Stomach smooth muscle (tissue), 2 donors: ENCODE data around the gene XDH.

Source experiments
- H3K27ac ChIP-seq: one replicate; pipeline ENCODE4 v1.7.0; 2013; ENCODE audit warnings: mild to moderate bottlenecking, low read length, inconsistent platforms
- H3K27me3 ChIP-seq, 2 donors: one replicate each; pipeline ENCODE4 v1.7.0; 2013; ENCODE audit warnings: low read length in 2 of 2; ENCODE audit not compliant: insufficient read depth in 2 of 2, control insufficient read depth in 1 of 2
- H3K36me3 ChIP-seq, 2 donors: one replicate each; pipeline ENCODE4 v1.7.0; 2013; ENCODE audit warnings: low read length in 2 of 2; ENCODE audit not compliant: control insufficient read depth in 2 of 2, insufficient read depth in 2 of 2
- H3K4me1 ChIP-seq: one replicate; pipeline ENCODE4 v1.7.0; 2013; ENCODE audit warnings: low read length; ENCODE audit not compliant: control insufficient read depth, insufficient read depth
- H3K4me3 ChIP-seq, 2 donors: one replicate each; pipeline ENCODE4 v1.7.0; 2013; ENCODE audit warnings: low read length in 2 of 2
- H3K9ac ChIP-seq, 2 donors: one replicate each; pipeline ENCODE4 v1.7.0; 2013; ENCODE audit warnings: low read length in 2 of 2, mild to moderate bottlenecking in 1 of 2
- H3K9me3 ChIP-seq, 2 donors: one replicate each; pipeline ENCODE4 v1.7.0; 2013; ENCODE audit warnings: low read length in 2 of 2; ENCODE audit not compliant: control insufficient read depth in 2 of 2
- donor health status: healthy.
- donor health status: Pancreatic carcinoma.

Gene XDH

GRCh38 chr2:31414601-31415241, at the start of gene XDH:
Gene XDH (minus strand): TSS chr2:31414742. CDS start chr2:31414666, 76 bp downstream.
- H3K4me3 ChIP-seq = no peak within 1 kb of the TSS
- H3K4me1 ChIP-seq = no peaks in the 10 kb centered on the region
- H3K27me3 ChIP-seq = peaks cover 0 to 2% of the 10 kb centered on the region in 2 donors
- no peak within 1 kb of the TSS for H3K27ac ChIP-seq
- H3K9ac ChIP-seq = no peak within 1 kb of the TSS
- no peaks in the 10 kb centered on the region for H3K36me3 ChIP-seq
- H3K9me3 ChIP-seq = peaks cover 1 to 5% of the 10 kb centered on the region in 2 donors

GRCh38 chr2:31457651-31458050, 43.1 kb upstream of the XDH start:
- Histone ChIP-seq H3K27ac (no peak overlapping the region), H3K9ac (no peak overlapping the region), H3K36me3 (no peaks in the 10 kb centered on the region), H3K4me1 (no peaks in the 10 kb centered on the region), H3K4me3 (no peak overlapping the region), H3K27me3 (no peaks in the 10 kb centered on the region), H3K9me3 (peaks cover 0 to 4% of the 10 kb centered on the region in 2 donors)

GRCh38 chr2:31446848-31447247, 32.3 kb upstream of the XDH start:
- Histone ChIP-seq H3K4me3 (no peak overlapping the region), H3K4me1 (no peaks in the 10 kb centered on the region), H3K9me3 (peaks cover 4 to 9% of the 10 kb centered on the region in 2 donors), H3K27me3 (peaks cover 0 to 4% of the 10 kb centered on the region in 2 donors), H3K36me3 (no peaks in the 10 kb centered on the region), H3K27ac (no peak overlapping the region), H3K9ac (no peak overlapping the region)

GRCh38 chr2:31442376-31442775, 27.8 kb upstream of the XDH start:
- Histone ChIP-seq H3K27ac (no peak overlapping the region), H3K9me3 (no peaks in the 10 kb centered on the region), H3K4me3 (no peak overlapping the region), H3K9ac (no peak overlapping the region), H3K27me3 (no peaks in the 10 kb centered on the region), H3K36me3 (no peaks in the 10 kb centered on the region), H3K4me1 (no peaks in the 10 kb centered on the region)

- Histone ChIP-seq H3K9me3 (no peaks in the 10 kb centered on the region), H3K27ac (no peak overlapping the region), H3K9ac (no peak overlapping the region), H3K4me3 (no peak overlapping the region), H3K27me3 (no peaks in the 10 kb centered on the region), H3K36me3 (no peaks in the 10 kb centered on the region), H3K4me1 (no peaks in the 10 kb centered on the region)
Measured at GRCh38 chr2:31440764-31441163, 26.2 kb upstream of the XDH start.

GRCh38 chr2:31434911-31435310, 20.4 kb upstream of the XDH start:
- H3K9me3 ChIP-seq = peaks cover 0 to 2% of the 10 kb centered on the region in 2 donors
- no peak overlapping the region for H3K27ac ChIP-seq
- no peak overlapping the region for H3K4me3 ChIP-seq
- H3K36me3 ChIP-seq = no peaks in the 10 kb centered on the region
- no peaks in the 10 kb centered on the region for H3K27me3 ChIP-seq
- no peak overlapping the region for H3K9ac ChIP-seq
- H3K4me1 ChIP-seq = no peaks in the 10 kb centered on the region

- no peaks in the 10 kb centered on the region for H3K4me1 ChIP-seq
Measured at GRCh38 chr2:31433541-31433940, 19.0 kb upstream of the XDH start.

GRCh38 chr2:31430439-31431165, 16.1 kb upstream of the XDH start:
- H3K27me3 ChIP-seq = no peaks in the 10 kb centered on the region
- H3K4me1 ChIP-seq = no peaks in the 10 kb centered on the region
- H3K27ac ChIP-seq = no peak overlapping the region
- no peak overlapping the region for H3K9ac ChIP-seq
- H3K9me3 ChIP-seq = peaks cover 0 to 2% of the 10 kb centered on the region in 2 donors
- no peaks in the 10 kb centered on the region for H3K36me3 ChIP-seq
- H3K4me3 ChIP-seq = no peak overlapping the region

More at GRCh38 chr2:31433541-31433940, 19.0 kb upstream of the XDH start:
- Histone ChIP-seq H3K27ac (no peak overlapping the region), H3K27me3 (no peaks in the 10 kb centered on the region), H3K36me3 (no peaks in the 10 kb centered on the region), H3K9me3 (peaks cover 0 to 2% of the 10 kb centered on the region in 2 donors), H3K9ac (no peak overlapping the region), H3K4me3 (no peak overlapping the region)

GRCh38 chr2:31429759-31430438, 15.4 kb upstream of the XDH start:
- no peak overlapping the region for H3K27ac ChIP-seq
- no peaks in the 10 kb centered on the region for H3K4me1 ChIP-seq
- no peaks in the 10 kb centered on the region for H3K36me3 ChIP-seq
- no peak overlapping the region for H3K4me3 ChIP-seq
- H3K27me3 ChIP-seq = no peaks in the 10 kb centered on the region
- H3K9me3 ChIP-seq = peaks cover 0 to 2% of the 10 kb centered on the region in 2 donors
- no peak overlapping the region for H3K9ac ChIP-seq

GRCh38 chr2:31429040-31429439, 14.5 kb upstream of the XDH start:
- no peaks in the 10 kb centered on the region for H3K27me3 ChIP-seq
- no peak overlapping the region for H3K4me3 ChIP-seq
- no peak overlapping the region for H3K27ac ChIP-seq
- no peaks in the 10 kb centered on the region for H3K36me3 ChIP-seq
- H3K9ac ChIP-seq = no peak overlapping the region
- no peaks in the 10 kb centered on the region for H3K4me1 ChIP-seq
- H3K9me3 ChIP-seq = no peaks in the 10 kb centered on the region
